B cell (primary cell): Measurements from ENCODE around the gene STAP2. TPM values are rescaled to one million over a fixed set of nuclear protein-coding genes. Genes with fewer than 3 reads are reported as not detected.

Source experiments
- ATAC-seq: fragments of 200-7000 bp; cut with Tn5 transposase; one replicate; pipeline ENCODE4 v1.10.0; 2021; ENCODE audit warnings: low read depth, mild to moderate bottlenecking, moderate number of reproducible peaks, moderate library complexity
- CTCF ChIA-PET: fragments of 350-600 bp; sonication (Branson Sonifier 250); formaldehyde crosslinking; loops from one replicate; lab custom pipeline; 2021; ENCODE audit warnings: antibody characterized with exemption, inconsistent platforms; lab: Charles Lee
- POLR2A ChIA-PET: fragments of 350-600 bp; sonication (Branson Sonifier 250); formaldehyde crosslinking; loops from one replicate; lab custom pipeline; 2021; ENCODE audit warnings: antibody characterized with exemption; lab: Charles Lee
- DNase-seq: peaks from one replicate; pipeline ENCODE4 v3.0.0; 2013
- H2AFZ ChIP-seq: 2 replicates; pipeline ENCODE4 v1.6.1; 2012; ENCODE audit warnings: mild to moderate bottlenecking, low read depth, low read length; ENCODE audit not compliant: insufficient read depth, poor library complexity, severe bottlenecking
- H3K27ac ChIP-seq, 2 donors: 1 replicate in 1 of 2; 2 replicates in 1 of 2; pipeline ENCODE4 v1.5.1; 2012 to 2013; ENCODE audit warnings: low read length in 2 of 2, mild to moderate bottlenecking in 2 of 2, moderate library complexity in 1 of 2
- H3K27me3 ChIP-seq, 4 experiments: fragments of 200-600 bp in 1 of 4; sonication (generic) in 1 of 4; replicated peaks in 1 of 4; 1 replicate in 2 of 4; 2 replicates in 2 of 4; pipeline versions ENCODE4 v1.6.1 to v1.7.0; 2013 to 2016; ENCODE audit warnings: low read length in 3 of 4, mild to moderate bottlenecking in 2 of 4, mixed read lengths in 1 of 4, moderate library complexity in 1 of 4; ENCODE audit not compliant: insufficient read depth in 4 of 4, control insufficient read depth in 3 of 4; ENCODE audit errors: control extremely low read depth in 1 of 4
- H3K36me3 ChIP-seq, 2 experiments: replicated peaks in 1 of 2; 1 replicate in 1 of 2; 2 replicates in 1 of 2; pipeline versions ENCODE4 v1.6.1 to v1.7.1; 2013; ENCODE audit warnings: low read length in 1 of 2; ENCODE audit not compliant: insufficient read depth in 2 of 2, control insufficient read depth in 1 of 2; ENCODE audit errors: control extremely low read depth in 1 of 2, extremely low read depth in 1 of 2
- H3K4me1 ChIP-seq, 2 donors: fragments of 200-600 bp in 1 of 2; sonication (generic) in 1 of 2; 1 replicate in 1 of 2; 2 replicates in 1 of 2; pipeline versions ENCODE4 v1.5.1 to v1.6.1; 2013 to 2017; ENCODE audit warnings: low read length in 2 of 2; ENCODE audit not compliant: control insufficient read depth in 2 of 2, insufficient read depth in 2 of 2
- H3K4me2 ChIP-seq: replicated peaks from 2 replicates; pipeline ENCODE3; 2012; ENCODE audit warnings: mild to moderate bottlenecking, low read depth, low read length; ENCODE audit not compliant: poor library complexity, severe bottlenecking
- H3K4me3 ChIP-seq, 5 experiments: fragments of 200-600 bp in 1 of 5; sonication (generic) in 1 of 5; 1 replicate in 3 of 5; 2 replicates in 2 of 5; pipeline versions ENCODE4 v1.5.1 to v1.7.0; 2011 to 2016; ENCODE audit warnings: low read length in 4 of 5, mild to moderate bottlenecking in 4 of 5, low read depth in 2 of 5, control low read depth in 1 of 5, moderate library complexity in 1 of 5; ENCODE audit not compliant: insufficient read depth in 1 of 5; ENCODE audit errors: control extremely low read depth in 1 of 5, extremely low read depth in 1 of 5
- H3K79me2 ChIP-seq: fragments of 200-600 bp; sonication (generic); one replicate; pipeline ENCODE4 v1.6.0; 2016; ENCODE audit warnings: low read length; ENCODE audit not compliant: control insufficient read depth, insufficient read depth
- H3K9ac ChIP-seq: fragments of 200-600 bp; sonication (generic); 2 replicates; pipeline ENCODE4 v1.6.1; 2017; ENCODE audit warnings: mild to moderate bottlenecking, low read length, moderate library complexity
- H3K9me3 ChIP-seq, 3 donors: one replicate each; pipeline versions ENCODE4 v1.6.1 to v1.7.1; 2013; ENCODE audit warnings: low read length in 2 of 3; ENCODE audit not compliant: control insufficient read depth in 2 of 3, insufficient read depth in 1 of 3; ENCODE audit errors: control extremely low read depth in 1 of 3
- H4K20me1 ChIP-seq: 2 replicates; pipeline ENCODE4 v1.6.0; 2012; ENCODE audit warnings: mild to moderate bottlenecking, low read length; ENCODE audit not compliant: insufficient read depth, control insufficient read depth, poor library complexity, severe bottlenecking
- H3K27ac Mint-ChIP-seq: one replicate; pipeline ENCODE4 v1.8.0; 2021; ENCODE audit warnings: mixed read lengths
- H3K27me3 Mint-ChIP-seq: one replicate; pipeline ENCODE4 v1.8.0; 2021; ENCODE audit warnings: mixed read lengths
- H3K4me1 Mint-ChIP-seq: one replicate; pipeline ENCODE4 v1.8.0; 2021; ENCODE audit warnings: mixed read lengths
- H3K4me3 Mint-ChIP-seq: one replicate; pipeline ENCODE4 v1.8.0; 2021; ENCODE audit warnings: mixed read lengths
- H3K9me3 Mint-ChIP-seq: one replicate; pipeline ENCODE4 v1.8.0; 2022; ENCODE audit warnings: mixed read lengths; ENCODE audit not compliant: insufficient read depth
- EZH2 ChIP-seq: IDR thresholded peaks from 2 replicates; pipeline ENCODE4 v1.6.1; 2012; ENCODE audit warnings: borderline replicate concordance, low read depth, mild to moderate bottlenecking, moderate library complexity, low read length; ENCODE audit not compliant: insufficient read depth, poor library complexity, severe bottlenecking
- WGBS: methylation state at CpG from one replicate; pipeline ENCODE4 v1.1.5; 2013; ENCODE audit warnings: missing lambda C conversion rate; ENCODE audit not compliant: insufficient coverage; 5-methylcytosine and 5-hydroxymethylcytosine counted together
- intact Hi-C: fragments of 100-400 bp; cut with micrococcal nuclease; formaldehyde crosslinking; loops from one replicate; pipeline ENCODE4 v1.10.0; 2022
- polyA plus RNA-seq: library from polyadenylated mRNA; depleted of rRNA; stranded (reverse); fragments of >200 nt; gene quantifications from 2 replicates; pipeline ENCODE4 v1.2.3, GENCODE V29; 2012
- total RNA-seq, 2 donors: library from RNA; stranded (reverse); fragments of 120-200 nt in 1 of 2; gene quantifications; 1 replicate in 1 of 2; 2 replicates in 1 of 2; pipeline versions ENCODE4 v1.2.3 to v1.2.4, GENCODE V29; 2013 to 2022
- TF ChIP-seq, protein P1 (sequence below): fragments of 200-600 bp; IDR thresholded peaks from one replicate; pipeline ENCODE4 v1.8.0; 2022; ENCODE audit warnings: antibody characterized with exemption, mild to moderate bottlenecking

Gene STAP2
- total and polyA plus RNA-seq, 2 donors (not counting 1 experiment from before 2014, with no cell fraction given) = 0.27 to 0.72 TPM

DNA sequence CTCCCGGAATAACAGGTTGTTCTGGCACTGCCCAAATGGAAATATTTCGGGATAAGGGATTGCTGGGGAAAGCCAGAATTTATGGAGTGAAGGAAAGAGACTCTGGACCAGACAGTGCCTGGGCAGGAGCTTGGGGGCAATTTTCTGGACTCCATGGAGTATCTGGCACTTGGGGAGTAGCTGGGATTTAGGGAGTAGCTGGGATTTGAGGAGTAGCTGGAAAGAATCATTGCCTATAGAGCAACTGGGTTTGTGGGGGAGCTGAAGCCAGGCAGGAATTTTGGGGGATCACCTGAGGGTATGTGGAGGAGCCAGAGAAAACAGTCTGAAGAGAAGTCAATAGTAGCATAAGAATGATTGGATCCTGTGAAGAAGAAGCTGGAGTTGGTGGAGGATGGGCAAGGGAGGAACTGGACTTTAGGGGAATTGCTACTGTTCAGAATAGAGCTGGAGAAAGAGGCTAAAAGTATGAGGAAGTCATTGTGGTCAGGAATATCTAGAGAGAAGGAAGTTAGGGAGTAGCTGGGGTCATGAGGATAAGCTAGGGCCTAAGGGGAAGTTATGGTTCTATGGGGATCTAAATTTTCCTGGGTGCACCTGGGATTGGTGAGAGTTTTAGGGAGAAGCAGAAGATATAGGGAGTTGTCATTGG is 19.4 kb downstream of the STAP2 start:
- TF ChIP-seq, protein P1, sequence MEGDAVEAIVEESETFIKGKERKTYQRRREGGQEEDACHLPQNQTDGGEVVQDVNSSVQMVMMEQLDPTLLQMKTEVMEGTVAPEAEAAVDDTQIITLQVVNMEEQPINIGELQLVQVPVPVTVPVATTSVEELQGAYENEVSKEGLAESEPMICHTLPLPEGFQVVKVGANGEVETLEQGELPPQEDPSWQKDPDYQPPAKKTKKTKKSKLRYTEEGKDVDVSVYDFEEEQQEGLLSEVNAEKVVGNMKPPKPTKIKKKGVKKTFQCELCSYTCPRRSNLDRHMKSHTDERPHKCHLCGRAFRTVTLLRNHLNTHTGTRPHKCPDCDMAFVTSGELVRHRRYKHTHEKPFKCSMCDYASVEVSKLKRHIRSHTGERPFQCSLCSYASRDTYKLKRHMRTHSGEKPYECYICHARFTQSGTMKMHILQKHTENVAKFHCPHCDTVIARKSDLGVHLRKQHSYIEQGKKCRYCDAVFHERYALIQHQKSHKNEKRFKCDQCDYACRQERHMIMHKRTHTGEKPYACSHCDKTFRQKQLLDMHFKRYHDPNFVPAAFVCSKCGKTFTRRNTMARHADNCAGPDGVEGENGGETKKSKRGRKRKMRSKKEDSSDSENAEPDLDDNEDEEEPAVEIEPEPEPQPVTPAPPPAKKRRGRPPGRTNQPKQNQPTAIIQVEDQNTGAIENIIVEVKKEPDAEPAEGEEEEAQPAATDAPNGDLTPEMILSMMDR = no peak
- TF ChIP-seq EZH2 = no peak
- Mint-ChIP-seq H3K4me3 (no peak overlapping the region), H3K9me3 (peaks cover 4% of the 10 kb centered on the region), H3K27me3 (no peaks in the 10 kb centered on the region), H3K4me1 (no peaks in the 10 kb centered on the region), H3K27ac (no peak overlapping the region)
- no peaks in the 10 kb centered on the region for H3K27me3 ChIP-seq
- POLR2A ChIA-PET = no interaction called here
- intact Hi-C loops = no loop called here
- H3K9me3 ChIP-seq = peaks cover 0 to 37% (median 1%) of the 10 kb centered on the region in 3 donors
- no peak for DNase-seq
- H3K4me3 ChIP-seq = no peak overlapping the region
- H3K4me2 ChIP-seq = no peak overlapping the region
- ATAC-seq = no peak
- no peaks in the 10 kb centered on the region for H4K20me1 ChIP-seq
- 94% methylated on average over 2 of the region's 2 CpGs for WGBS
- H3K9ac ChIP-seq = no peak overlapping the region
- no peaks in the 10 kb centered on the region for H3K4me1 ChIP-seq
- no peak overlapping the region for H2AFZ ChIP-seq
- H3K27ac ChIP-seq = no peak overlapping the region
- CTCF ChIA-PET = interaction anchor here (0.7 to 1.0 kb wide), 2 partner anchors 33 to 179 kb away, joined by 3 read pairs; no protein-coding TSS in a partner anchor
- no peaks in the 10 kb centered on the region for H3K79me2 ChIP-seq
- no peaks in the 10 kb centered on the region for H3K36me3 ChIP-seq

DNA sequence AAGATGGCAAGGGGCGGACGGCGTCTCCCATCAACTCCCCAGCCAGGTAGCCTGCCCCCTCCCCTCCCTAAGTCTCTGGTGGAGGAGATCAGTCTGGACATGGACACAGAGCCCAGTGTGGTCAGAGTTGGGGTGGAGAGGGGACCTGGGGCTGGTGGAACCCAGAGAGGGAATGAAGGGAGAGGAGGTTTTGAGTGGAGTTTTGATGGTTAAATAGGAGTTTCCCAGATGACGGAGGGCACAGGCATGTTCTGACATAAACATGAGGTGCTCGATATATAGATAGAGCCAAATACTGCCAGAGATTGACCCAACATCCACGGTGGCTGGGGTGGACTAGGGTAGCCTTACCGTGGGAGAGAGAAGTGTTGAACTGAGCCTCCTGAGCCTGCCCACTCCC is 20.2 kb downstream of the STAP2 start:
- H3K4me1 Mint-ChIP-seq = no peaks in the 10 kb centered on the region
- H3K27me3 ChIP-seq = no peaks in the 10 kb centered on the region
- H3K4me1 ChIP-seq = no peaks in the 10 kb centered on the region
- CTCF ChIA-PET = no interaction called here
- H2AFZ ChIP-seq = no peak overlapping the region
- H3K27me3 Mint-ChIP-seq = no peaks in the 10 kb centered on the region
- H3K27ac ChIP-seq = no peak overlapping the region
- intact Hi-C loops = no loop called here
- peaks cover 0 to 37% (median 1%) of the 10 kb centered on the region in 3 donors for H3K9me3 ChIP-seq
- no peak for ATAC-seq
- H3K4me3 Mint-ChIP-seq = no peak overlapping the region
- H3K79me2 ChIP-seq = no peaks in the 10 kb centered on the region
- H3K9me3 Mint-ChIP-seq = peaks cover 4% of the 10 kb centered on the region
- DNase-seq = no peak
- no peak overlapping the region for H3K4me3 ChIP-seq
- 94% methylated on average over 2 of the region's 7 CpGs for WGBS
- H3K36me3 ChIP-seq = no peaks in the 10 kb centered on the region
- H3K27ac Mint-ChIP-seq = no peak overlapping the region
- no peak overlapping the region for H3K4me2 ChIP-seq
- no peak overlapping the region for H3K9ac ChIP-seq
- H4K20me1 ChIP-seq = no peaks in the 10 kb centered on the region
- POLR2A ChIA-PET = no interaction called here
- TF ChIP-seq, protein P1 = no peak
- TF ChIP-seq EZH2 = no peak
